ENCODE results near the gene ABCG5.

The ABCG5 gene

GRCh38 chr2:43841949-43842865, 3.6 kb upstream of the ABCG5 start:
- no peak for DNase-seq (ENCODE audit: low read depth)

DNA sequence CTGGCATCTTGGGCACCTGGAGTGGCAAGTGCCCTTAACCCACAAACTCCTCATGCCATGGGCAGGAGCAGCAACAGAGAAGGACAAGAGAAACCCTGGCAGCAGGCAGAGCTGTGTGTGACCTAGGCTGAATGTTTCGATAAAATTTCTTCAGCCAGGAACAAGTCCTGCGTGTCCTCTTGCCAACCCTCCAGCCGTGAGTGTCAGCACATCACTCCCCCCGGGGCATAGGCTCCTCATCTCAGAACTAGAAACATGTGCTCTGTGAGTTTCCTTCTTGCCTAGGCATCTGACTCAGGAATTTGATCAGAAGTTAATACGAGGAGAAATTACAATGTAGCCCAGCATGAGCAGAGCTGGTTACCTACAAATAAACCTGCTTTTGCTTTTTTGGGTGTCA, 2.3 kb upstream of the ABCG5 start:
- no peak for DNase-seq (ENCODE audit: low read depth)

GRCh38 chr2:43839776-43840564, 1.3 kb upstream of the ABCG5 start:
- no peak for DNase-seq (ENCODE audit: low read depth)

DNA sequence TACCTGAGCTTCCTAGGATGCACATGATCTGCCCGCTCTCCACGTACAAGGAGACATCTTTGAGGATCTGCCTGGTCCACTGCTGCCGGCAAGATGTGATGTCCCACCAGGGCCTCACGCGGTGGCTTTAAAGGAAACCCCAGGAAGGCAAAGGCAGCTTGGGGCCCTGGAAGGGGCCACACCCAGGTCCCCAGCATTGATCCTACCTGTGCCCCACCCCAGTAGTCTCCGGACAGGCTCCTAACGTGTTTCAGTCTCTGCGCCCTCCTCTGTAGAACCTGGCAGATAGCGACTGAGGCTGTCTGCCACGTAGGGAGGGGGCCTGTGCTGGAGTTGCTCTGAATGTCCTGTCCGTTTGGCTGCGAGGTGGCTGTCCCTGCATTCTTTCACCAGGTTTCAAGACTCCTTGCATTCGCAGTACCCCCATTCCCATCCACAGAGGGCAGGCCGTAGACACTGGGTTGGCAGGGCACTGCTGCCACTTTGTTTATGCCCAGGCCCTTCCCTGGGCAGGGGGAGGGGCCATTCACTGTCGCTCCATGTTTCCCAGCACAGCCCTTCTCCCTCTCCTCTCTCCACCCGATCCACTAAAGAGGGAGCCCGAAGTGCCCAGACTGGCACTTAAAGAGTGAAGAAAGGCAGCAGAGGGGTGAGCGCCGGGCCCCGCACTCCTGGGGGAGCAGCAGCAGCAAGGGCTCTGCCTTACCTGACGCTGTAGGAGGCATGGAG, 644 bp downstream of the ABCG5 start:
- no peak for DNase-seq (ENCODE audit: low read depth)

DNA sequence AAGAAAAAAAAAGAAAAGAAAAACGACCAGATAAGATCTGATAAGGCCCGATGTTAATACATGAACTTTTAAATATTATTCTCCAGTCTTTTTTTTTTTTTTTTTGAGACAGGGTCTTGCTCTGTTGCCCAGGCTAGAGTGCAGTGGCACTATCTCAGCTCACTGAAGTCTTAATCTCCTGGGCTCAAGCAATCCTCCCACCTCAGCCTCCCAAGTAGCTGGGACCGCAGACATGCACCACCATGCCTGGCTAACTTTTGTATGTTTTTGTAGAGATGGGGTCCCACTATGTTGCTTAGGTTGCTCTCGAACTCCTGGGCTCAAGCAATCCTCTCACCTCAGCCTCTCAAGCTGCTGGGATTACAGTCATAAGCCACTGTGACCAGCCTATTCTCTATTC, 1.6 kb downstream of the ABCG5 start:
- DNase-seq (ENCODE audit: low read depth): no peak

GRCh38 chr2:43832457-43832856, 6.2 kb downstream of the ABCG5 start:
- peak; percentile 17 for DNase-seq (ENCODE audit: low read depth)

- DNase-seq (ENCODE audit: low read depth): peak; percentile 12
These were observed 6.9 kb downstream of the ABCG5 start for GRCh38 chr2:43831543-43832294.

GRCh38 chr2:43826305-43827250, 12.1 kb downstream of the ABCG5 start:
- DNase-seq (ENCODE audit: low read depth): no peak

DNA sequence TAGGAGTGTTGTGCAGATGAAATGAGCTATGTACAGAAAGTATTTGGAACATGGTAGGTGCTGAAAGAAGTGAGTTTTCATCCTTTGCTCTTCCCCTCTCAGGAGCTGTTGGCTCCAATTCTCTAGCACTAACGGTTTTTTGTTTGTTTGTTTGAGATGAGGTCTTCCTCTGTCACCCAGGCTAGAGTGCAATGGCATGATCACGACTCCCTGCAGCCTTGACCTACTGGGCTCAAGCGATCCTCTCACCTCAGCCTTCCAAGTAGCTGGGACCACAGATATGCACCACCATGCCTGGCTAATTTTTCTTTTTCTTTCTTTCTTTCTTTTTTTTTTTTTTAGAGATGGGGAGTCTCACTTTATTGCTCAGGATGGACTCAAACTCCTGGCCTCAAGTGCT, 12.8 kb downstream of the ABCG5 start:
- DNase-seq (ENCODE audit: low read depth): no peak

GRCh38 chr2:43824951-43825493, 13.6 kb downstream of the ABCG5 start:
- no peak for DNase-seq (ENCODE audit: low read depth)

DNA sequence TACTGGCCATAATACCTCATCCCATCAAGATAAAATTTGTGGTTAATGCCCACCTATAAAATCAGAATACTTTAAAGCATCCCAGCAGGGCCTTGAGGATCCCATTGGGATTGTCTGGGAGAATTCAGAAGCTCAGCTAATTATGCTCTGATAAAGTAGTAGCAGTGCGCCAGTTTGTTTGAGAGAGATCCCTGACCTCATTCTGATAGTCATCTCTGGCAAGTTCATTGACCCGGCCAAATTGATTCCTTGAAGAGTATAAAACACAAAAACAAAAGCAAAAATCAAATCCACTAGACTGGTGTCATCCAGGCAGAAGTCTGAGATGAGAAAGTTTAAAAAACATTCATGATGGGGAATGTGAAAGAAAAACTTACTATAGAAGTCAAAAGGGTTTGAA, 14.1 kb downstream of the ABCG5 start:
- no peak for DNase-seq (ENCODE audit: low read depth)

- DNase-seq (ENCODE audit: low read depth): no peak
These were observed 14.9 kb downstream of the ABCG5 start for GRCh38 chr2:43823751-43824150.

- no peak for DNase-seq (ENCODE audit: low read depth)
These were observed 15.8 kb downstream of the ABCG5 start for GRCh38 chr2:43822839-43823238.

- DNase-seq (ENCODE audit: low read depth): no peak
These were observed 19.0 kb downstream of the ABCG5 start for GRCh38 chr2:43819491-43820163.

DNA sequence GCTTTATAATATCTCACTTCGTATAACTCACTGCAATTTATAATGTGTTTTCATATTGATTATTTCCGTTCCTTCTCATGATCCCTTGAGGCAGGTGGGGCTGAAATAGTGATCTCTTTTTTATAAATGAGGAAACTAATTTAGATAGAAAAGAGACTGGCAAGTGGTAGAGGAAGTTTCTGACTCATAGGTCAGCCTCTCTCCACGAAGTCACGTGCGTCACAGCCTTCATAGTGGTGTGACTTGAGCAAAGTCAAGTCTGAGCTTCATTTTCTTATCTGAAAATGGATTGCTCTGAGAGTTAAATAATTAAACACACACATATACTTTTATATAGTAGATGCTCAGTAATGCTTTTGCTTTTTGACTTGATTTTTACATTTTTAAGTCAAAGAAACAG, 19.9 kb downstream of the ABCG5 start:
- peak; percentile 69 for DNase-seq (ENCODE audit: low read depth)

GRCh38 chr2:43814711-43815110, 23.9 kb downstream of the ABCG5 start:
- DNase-seq (ENCODE audit: low read depth): no peak

GRCh38 chr2:43812947-43813346, 25.7 kb downstream of the ABCG5 start:
- DNase-seq (ENCODE audit: low read depth): no peak

DNA sequence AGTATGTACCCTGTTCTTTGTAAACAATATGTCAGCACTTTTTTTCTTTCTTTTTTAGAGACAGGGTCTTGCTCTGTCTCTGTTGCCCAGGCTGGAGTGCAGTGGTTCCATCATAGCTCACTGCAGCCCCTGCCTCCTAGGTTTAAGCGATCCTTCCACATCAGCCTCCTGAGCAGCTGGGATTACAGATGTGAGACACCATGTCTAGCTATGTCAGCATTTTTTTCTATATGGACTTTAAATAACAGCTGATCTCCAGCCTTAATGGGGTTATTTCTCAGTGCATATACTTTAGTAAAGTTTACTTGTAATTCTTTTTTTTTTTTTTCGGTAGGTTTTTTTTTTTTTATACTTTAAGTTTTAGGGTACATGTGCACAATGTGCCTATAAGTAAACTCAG, 26.6 kb downstream of the ABCG5 start:
- no peak for DNase-seq (ENCODE audit: low read depth)

DNA sequence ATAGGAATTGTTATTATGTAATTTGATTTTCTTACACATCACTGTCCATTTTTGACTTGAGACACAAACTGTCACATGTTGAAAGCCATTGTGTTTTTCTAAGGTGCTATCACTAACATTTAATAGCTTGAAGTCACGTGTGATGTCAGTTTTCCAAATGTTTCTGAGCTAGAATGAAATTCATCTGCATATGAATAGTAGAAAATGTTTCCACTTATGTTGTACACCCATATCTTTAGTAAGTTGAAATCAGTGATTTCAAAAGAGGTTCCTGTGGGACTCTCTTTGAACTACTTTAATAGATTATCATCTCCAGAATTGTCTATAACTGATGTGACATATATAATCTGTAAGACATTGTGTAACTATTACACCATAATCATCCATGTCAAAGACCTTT, 27.8 kb downstream of the ABCG5 start:
- no peak for DNase-seq (ENCODE audit: low read depth)

DNA sequence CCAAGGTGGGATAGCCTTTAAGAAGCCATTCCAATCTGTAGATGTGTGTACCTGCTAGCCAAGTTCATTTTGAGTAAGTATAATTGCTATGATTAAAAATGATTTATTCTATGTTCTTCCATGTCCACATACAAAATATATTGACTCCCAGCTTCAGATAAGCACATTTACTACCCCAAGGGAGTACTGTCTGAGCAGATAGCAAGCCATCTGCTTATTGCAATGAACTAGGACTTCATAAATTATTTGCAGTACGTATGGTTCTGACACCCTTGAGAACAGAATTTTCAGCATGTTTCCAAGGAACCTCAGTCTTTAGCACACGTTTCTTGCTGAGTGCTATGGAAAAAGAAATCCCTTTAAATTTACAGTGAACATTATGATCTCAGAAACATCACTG, 28.2 kb downstream of the ABCG5 start:
- no peak for DNase-seq (ENCODE audit: low read depth)
